Stimulated activated CD4-positive, alpha-beta T cell treated with anti-CD3 and anti-CD28 coated beads, Interleukin-2, amount 100 ng/mL, for 24 hours (primary cell): ENCODE measurements around the gene SNRPD2.
A peak's percentile ranks its signal among the peaks of the same experiment; 100 is the strongest.
"Not testable (repeated sequence)": the region's sequence is repeated elsewhere in the genome, so short reads cannot be mapped to it uniquely, and the experiment has no call there.

Experiments used
- DNase-seq, 2 donors: peaks; one replicate each; pipeline ENCODE4 v3.0.0-alpha.2; 2020

Gene SNRPD2

DNA sequence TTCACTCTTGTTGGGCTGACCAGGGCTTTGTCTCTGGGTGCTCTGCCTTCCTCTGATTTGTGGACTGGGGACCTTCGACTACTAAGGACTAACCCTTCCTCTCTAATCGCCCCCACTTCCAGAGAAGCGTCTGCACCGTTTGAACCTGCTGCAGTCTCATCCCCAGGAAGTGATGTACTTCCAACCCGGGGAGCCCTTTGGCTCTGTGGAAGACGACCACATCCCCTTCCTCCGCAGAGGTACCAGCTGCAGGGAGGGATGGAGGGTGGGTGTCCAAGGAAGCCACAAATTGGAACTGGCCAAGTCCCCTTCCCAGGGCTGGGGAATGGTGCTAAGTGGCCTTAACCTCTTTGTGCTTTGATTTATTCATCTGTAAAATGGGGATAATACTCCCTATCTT lies 9.9 kb upstream of the SNRPD2 start:
- DNase-seq, result no peak

DNA sequence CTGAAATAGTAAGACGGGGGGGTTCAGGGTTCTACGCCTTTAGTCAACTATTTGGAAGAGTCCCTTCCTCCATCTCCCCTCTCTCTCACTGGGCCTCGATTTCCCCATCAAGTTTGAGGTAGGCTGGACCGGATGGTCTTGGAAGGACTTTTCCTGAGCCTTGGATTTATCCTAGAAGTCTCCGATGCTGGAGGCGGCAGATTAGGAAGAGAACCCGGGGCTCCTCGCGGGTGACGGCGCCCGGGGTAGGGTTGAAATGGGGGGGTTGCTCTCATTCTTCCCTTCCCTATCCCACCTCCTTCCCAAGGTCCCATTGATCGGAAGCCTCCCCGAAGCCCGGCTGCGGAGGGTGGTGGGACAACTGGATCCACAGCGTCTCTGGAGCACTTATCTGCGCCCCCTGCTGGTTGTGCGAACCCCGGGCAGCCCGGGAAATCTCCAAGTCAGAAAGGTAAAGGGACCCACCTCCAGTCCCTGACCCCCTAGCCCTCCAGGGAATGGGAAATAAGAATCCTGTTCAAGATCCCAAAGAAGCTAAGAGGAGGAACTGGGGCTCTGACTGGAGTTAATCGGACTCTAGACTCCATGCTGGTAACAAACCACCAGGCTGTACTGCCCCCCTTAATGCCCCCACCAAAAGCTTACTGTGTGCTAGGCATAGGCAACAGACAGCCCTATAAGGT lies 1.5 kb upstream of the SNRPD2 start:
- peak; percentile 87 to 89 for DNase-seq

DNA sequence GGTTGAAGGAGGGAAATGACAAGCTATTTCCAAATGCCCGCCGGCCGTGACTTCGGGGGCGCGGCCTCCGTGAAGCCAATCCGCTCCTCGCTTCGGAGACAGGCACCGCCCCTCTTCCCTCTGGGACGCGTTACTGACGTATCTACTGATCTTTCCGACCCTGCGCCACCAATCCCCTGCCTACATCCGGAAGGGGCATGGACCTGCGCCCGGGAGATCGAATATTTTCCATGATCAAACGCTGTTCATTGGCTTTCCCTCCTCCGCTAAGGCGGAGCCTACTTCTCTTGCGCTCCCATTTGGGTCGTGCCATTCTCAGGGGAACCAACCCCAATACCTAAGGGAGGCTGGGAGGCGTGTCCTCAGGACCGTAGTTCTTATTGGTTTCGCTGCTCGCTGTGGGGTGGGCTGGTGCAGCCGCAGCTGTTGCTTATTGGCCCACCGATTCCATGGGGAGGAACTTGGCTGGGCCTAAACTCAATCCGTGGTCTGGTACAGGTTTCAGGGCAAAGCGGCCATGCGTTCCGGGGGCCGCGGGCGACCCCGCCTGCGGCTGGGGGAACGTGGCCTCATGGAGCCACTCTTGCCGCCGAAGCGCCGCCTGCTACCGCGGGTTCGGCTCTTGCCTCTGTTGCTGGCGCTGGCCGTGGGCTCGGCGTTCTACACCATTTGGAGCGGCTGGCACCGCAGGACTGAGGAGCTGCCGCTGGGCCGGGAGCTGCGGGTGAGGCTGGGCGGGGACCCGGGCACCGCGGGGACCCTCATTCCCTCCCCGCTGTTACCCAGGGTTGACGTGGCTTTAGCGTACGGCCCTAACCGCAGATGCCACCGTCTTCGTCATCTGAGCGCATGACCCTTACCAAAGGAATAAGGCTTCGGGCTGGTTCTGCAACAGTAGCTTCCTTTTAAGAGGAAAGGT lies 693 bp upstream of the SNRPD2 start, which contains the start of gene QPCTL:
Gene QPCTL (plus strand): TSS at position 480 of the 919 bp plus-strand sequence. CDS start 38 bp downstream, at position 518.
- DNase-seq, result peak; percentile 96 to 97

GRCh38 chr19:45687599-45687998 lies 4.2 kb downstream of the SNRPD2 start:
- no peak for DNase-seq

GRCh38 chr19:45685045-45685444 lies 6.7 kb downstream of the SNRPD2 start:
- DNase-seq, result not testable (repeated sequence)

DNA sequence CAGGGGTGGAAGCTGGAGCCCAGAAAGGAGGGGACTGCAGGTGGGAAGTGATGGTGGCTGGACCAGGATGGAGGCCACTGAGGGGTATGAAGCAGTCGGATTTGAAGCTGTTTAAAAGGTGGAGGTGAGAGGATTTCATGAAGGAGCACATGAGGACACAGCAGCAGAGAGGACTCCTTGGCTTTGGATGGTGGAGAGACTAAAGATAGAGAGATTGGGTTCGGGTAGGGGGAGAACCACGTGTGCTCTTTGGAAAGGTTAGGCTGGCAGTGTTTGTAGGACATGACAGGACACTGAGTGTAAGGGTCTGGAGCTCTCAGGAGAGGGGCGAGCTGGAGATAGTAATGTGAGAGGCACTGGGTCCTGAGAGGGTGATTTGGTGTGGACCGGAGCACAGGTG lies 8.8 kb downstream of the SNRPD2 start:
- DNase-seq, result no peak

DNA sequence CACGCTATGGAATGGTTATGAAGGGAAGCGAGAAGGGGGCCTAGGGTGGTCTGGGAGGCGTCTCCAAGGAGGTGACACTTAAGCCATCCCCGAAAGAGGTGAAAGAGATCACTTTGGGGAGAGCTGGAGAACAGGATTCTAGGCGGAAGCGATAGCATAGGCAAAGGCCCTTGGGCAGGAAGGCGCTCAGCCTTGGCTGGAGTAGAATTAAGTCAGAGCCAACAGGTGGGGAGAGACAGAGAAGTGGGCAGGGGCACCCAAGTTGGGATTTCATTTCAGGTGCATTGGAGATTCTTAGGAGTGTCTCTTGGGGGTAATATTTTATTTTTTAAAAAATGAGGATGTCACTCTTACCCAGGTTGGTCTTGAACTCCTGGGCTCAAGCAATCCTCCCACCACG lies 9.6 kb downstream of the SNRPD2 start:
- no peak for DNase-seq

DNA sequence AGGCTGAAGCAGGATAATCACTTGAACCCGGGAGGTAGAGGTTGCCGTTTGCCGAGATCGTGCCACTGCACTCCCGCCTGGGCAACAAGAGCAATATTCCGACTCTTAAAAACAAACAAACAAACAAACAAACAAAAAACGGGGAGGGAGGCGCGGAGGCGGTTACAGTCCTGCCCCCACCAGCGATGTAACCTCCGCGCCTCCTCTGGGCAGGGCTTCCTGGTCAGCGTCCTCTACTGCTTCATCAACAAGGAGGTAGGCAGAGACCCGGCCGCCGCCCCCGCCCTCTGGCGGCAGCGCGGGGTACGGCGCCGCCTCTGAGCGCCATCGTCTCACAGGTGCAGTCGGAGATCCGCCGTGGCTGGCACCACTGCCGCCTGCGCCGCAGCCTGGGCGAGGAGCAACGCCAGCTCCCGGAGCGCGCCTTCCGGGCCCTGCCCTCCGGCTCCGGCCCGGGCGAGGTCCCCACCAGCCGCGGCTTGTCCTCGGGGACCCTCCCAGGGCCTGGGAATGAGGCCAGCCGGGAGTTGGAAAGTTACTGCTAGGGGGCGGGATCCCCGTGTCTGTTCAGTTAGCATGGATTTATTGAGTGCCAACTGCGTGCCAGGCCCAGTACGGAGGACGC lies 10.2 kb downstream of the SNRPD2 start:
- DNase-seq, result peak; percentile 87 to 89

DNA sequence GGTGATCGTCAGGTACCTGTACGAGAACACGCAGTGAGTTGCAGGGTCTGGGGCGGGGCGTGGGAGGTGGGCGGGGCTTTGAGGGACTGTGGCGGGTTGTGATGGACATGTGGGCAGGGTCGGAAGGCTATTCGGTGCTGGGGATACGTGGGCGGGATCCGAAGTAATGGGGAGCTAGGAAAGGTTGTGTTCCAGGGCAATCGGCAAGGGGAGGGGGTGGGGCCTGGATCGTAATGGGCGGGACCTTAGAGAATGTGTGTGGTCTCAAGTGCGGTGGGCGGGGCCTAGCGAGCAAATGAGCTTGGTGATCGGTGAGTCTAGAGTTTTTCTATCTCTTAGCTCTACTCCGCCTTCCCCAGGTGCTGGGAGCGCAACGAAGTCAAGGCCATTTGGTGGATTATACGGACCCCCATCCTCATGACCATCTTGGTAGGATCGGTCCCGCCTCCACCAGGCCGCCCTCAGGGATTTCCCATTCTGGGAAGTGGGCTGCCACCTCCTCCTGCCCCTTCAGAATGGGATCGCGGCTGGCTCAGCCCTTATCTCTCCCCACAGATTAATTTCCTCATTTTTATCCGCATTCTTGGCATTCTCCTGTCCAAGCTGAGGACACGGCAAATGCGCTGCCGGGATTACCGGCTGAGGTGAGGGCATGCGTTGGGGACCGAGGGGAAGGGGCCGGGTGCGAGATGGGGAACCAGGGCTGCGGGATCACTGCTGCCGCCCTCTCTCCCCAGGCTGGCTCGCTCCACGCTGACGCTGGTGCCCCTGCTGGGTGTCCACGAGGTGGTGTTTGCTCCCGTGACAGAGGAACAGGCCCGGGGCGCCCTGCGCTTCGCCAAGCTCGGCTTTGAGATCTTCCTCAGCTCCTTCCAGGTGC lies 14.2 kb downstream of the SNRPD2 start:
- peak; percentile 84 to 90 for DNase-seq

GRCh38 chr19:45676851-45677263 lies 14.9 kb downstream of the SNRPD2 start:
- DNase-seq, result peak; percentile 43 to 56

DNA sequence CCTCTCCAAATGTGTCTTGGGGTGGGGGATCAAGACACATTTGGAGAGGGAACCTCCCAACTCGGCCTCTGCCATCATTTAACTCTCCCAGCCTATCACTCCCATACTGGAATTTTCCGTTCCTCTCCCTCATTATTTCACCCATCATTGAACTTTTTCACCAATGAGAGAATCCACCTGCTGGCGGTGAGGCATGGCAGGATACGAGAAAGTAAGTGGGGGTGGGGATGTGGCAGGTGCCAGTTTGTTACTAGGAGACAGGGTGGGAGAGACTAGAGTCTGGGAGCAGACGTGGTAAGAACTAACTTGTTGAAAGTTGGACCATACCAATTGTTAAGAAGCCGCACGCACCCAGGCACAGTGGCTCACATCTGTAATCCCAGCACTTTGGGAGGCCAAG lies 16.8 kb downstream of the SNRPD2 start:
- no peak for DNase-seq

- peak; percentile 53 to 75 for DNase-seq
These were observed 20.9 kb downstream of the SNRPD2 start for GRCh38 chr19:45670670-45671453.

- peak; percentile 39 to 44 for DNase-seq
These were observed 23.3 kb downstream of the SNRPD2 start for GRCh38 chr19:45668342-45668871.

DNA sequence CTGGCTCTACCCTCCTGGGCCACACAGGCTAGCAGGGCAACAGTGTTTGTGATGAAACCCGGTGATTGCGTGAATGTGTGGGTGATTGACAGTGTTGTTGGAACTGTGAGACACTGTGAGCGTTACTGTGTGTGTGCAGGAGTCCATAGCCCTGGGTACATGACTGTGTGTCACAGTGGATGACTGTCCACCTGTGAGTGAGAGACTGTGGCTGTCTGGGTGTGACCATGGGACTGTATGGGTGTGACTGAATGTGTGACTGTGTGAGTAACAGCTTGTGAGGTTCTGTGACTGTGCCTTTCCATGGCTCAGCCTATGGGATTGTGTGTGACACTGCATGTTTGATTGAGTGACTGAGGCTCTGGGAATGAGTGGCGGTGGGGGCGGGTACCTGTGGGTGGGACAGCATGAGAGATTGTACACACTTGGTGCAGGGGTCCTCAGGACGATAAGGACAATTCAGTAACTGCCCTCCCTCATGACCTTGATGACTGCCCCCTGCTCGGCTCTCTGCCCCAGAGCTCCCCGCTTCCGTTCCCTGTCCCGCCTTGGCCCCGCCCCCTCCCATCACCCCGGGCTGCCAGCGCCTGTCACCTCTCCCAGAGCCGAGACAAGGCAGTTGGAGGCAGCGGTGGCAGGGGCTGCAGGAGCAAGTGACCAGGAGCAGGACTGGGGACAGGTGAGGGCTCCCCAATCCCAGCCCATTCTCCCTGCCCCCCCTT lies 24.0 kb downstream of the SNRPD2 start, which contains the start of gene GIPR:
Gene GIPR (plus strand): TSS at position 602 of the 722 bp plus-strand sequence. CDS start 1,300 bp downstream, outside the sequence.
- DNase-seq, result peak; percentile 75 to 80

- DNase-seq, result no peak
These were observed 27.2 kb downstream of the SNRPD2 start for GRCh38 chr19:45664575-45664974.

GRCh38 chr19:45663800-45664199 lies 28.0 kb downstream of the SNRPD2 start:
- DNase-seq, result no peak

GRCh38 chr19:45660636-45661035 lies 31.1 kb downstream of the SNRPD2 start:
- DNase-seq, result no peak

DNA sequence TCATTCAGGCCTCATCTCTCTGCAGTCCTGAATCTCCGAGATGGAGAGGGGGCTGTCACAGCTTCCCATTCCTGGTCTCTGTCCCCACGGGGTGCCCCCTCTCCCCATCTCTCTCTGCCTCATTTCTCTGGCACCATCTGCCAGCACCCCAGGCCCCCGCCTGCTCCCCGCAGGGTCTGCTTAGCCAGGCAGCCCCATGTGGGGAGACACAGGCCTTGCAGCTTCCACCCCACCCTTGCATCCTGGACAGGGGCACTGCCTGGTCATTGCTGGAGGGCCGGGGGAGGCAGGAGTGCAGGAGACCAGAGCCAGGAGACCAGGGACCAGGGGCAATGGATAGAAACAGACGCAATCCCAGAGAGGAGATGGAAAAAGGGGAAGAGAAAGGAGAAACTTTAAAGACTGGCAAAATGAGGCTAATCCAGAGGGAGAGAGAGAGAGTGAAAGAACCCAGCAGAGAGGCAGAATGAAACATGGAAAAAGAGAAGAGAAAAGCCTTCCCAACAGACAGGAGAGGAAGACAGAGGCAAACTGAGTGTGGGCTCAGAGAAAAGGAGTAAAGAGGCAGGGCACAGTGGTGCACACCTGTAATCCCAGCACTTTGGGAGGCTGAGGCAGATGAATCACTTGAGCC lies 32.5 kb downstream of the SNRPD2 start:
- DNase-seq, result no peak

DNA sequence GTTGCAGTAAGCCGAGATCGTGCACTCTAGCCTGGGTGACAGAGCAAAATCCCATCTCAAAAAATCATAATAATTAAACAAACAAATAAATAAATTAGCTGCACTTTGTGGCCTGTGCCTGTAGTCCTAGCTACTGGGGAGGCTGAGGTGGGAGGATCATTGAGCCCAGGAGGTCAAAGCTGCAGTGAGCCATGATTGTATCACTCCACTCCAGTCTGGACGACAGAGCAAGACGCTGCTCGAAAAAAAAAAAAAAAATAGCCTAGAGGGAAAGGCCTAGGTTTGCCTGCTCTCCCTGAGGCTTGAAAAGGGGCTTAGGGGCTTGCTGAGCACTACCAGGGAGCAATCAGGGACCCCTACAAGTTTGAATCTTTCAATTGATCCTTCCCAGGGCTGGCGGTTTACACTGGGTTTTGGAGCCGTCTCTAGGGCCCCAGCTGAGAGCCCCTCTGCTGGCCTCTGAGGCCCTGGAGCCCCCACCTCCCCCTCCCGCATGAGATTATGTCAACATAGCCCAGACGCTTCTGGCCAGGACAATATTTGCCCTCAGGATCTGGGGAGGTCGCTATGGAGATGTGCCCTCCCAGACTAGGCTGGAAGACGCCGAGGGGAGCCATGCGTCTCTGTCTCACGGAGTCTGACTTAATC lies 34.1 kb downstream of the SNRPD2 start:
- DNase-seq, result no peak
